HG02938 (cell line): ENCODE results near the gene FAM168B.
"Not testable (repeated sequence)": the region's sequence is repeated elsewhere in the genome, so short reads cannot be mapped to it uniquely, and the experiment has no call there.

Experiments
- ATAC-seq: cut with Tn5 transposase; IDR thresholded peaks from one replicate; pipeline ENCODE4 v1.9.1; 2021; ENCODE audit warnings: mild to moderate bottlenecking, moderate library complexity; ENCODE audit not compliant: unreplicated experiment

Gene FAM168B

DNA sequence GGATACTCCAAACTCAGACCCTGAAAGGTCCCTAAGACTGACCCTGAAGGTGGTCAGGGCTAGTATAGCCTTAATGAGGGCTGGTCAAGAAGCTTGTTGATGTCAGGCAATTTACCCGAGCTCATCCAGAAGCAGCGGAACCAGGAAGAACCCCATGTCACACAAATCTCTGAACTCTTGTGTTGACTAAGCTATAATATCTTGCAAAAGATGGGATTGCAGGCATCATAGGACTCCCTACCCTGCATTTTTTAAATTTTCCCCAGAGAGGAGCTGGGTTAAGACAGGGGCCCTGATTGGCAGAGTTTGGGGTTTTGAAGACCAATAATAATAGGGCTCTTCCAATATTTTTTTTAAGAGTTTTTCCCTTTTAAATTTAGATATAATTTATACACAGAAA, 9.9 kb upstream of the FAM168B start:
- ATAC-seq = no peak

DNA sequence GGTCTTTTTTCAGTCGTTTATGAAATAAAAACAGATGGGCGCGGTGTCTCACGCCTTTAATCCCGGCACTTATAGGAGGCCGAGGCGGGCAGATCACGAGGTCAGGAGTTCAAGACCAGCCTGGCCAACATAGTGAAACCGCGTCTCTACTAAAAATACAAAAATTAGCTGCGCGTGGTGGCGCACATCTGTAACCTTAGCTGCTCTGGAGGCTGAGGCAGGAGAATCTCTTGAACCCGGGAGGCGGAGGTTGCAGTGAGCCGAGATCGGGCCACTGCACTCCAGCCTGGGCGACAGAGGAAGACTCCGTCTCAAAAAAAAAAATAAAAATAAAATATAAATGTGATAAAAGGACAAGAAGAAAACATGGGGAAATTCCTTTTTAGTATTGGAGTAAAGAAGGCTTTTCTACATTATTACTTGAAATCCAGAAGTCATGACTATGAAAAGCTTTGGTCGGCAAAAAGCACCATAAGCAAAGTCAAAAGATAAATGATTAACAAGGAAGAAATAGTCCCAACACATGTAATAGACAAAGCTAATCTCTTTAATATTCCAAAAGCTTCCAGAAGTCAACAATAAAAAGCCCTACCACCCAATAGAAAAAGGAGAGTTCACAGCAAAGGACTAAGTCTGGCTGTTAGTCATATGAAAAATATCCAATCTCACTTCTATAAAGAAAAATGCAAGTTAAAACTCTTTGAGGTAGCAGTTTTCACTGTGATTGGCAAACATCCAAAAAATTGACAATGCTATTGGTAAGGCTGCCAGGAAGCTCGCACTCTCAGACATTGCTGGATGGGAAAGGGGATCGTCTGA, 1.4 kb upstream of the FAM168B start:
- no peak for ATAC-seq

DNA sequence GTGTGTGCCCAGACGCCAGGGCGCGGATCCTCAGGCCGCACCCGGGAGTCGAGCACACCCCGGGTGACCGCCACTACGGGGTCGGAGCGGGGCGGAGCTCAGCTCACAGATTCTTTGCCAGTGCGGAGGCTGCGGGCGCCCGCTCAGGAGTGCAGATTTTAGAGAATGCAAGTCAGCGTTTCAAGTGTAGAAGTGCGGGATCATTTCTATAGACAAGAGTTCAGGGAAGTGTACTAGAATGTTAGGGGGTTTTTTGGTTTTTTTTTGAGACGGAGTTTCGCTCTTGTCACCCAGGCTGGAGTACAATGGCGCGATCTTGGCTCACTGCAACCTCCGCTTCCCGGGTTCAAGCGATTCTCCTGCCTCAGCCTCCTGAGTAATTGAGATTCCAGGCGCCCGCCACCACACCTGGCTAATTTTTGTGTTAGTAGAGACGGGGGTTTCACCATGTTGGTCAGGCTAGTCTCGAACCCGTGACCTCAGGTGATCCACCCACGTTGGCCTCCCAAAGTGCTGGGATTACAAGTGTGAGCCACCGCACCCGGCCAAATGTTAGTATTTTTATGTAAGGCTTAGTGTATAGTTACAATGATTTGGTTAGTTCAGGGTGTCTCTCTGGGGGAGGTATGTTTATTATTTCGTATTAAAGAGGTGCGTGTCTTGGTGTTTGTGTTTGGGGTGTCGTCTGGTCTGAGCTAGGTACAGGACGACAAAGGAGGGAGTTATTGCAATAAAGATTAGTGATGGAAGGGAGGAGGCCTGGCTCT, 619 bp upstream of the FAM168B start:
- ATAC-seq = peak; percentile 77

DNA sequence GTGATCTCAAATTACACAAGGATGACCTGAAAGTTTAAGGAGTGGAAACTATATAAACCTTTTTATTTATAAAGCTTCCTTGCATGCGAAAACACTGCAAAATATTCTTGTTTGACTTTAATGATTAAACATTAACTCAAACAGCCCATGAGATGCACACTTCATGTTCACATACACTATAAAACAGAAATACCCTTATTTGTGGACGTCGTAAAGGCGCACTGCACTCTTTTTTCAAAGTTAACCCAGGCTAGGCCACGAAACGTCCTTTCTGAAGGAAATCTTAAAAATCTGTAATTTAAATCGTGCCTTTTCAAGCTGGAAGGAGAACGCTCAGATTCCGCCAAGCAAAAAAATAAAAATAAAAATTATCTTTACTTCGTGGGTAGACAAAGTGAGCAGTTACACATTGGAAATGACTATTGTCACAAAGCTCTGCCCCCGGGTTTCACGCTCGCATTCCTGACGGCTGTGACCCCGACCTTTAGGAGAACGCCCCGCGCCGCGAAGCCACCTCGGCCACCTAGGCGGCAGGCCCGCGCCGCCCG, 728 bp downstream of the FAM168B start:
- ATAC-seq = no peak

DNA sequence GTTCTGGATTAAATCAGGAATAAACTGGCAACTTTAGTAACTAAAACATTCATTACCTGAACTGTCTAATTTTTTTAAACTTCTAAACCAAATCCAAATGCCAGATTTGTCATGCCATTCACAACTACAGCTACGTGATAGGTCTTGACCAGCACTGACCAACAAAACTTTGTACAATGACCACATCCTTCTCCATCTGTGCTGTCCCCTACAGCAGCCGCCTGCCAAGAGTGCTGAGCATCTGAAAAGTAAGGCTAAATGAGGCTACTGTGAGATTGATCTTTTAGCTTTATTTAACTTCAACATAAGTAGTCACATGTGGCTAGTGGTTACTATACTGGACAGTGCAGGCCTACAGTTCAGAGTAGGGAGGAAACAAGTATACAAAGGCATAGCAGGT, 7.6 kb downstream of the FAM168B start:
- no peak for ATAC-seq

DNA sequence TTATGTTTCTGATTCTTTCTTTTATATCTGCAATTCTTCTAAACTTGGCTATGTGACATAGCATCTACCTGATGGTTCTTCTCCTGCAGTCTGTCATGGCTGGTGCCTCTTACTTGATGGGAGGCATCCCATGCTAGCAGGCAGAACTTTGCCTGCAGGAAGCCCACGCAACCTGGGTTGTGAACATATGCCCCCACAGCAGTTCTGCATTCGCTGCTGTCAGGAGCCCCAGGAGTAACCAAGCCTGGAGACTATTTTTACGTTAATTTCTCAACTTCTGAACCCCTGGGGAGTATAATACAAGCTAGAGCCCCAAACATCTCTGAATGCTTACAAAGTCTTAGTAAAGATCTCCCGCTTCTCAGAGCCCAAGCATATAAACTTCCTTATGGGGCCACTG, 12.1 kb downstream of the FAM168B start:
- no peak for ATAC-seq

DNA sequence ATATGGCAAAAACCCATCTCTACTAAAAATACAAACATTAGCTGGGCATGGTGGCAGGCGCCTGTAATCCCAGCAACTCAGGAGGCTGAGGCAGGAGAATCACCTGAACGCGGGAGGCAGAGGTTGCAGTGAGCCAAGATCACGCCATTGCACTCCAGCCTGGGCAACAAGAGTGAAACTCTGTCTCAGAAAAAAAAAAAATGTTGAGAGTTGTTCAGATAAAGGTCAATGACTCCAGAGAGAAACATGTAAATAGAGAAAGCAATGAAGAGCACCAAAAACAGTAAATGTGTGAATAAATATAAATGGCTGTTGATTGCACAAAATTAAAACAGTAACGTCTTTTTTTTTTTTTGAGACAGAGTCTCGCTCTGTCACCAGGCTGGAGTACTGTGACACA, 13.3 kb downstream of the FAM168B start:
- not testable (repeated sequence) for ATAC-seq

DNA sequence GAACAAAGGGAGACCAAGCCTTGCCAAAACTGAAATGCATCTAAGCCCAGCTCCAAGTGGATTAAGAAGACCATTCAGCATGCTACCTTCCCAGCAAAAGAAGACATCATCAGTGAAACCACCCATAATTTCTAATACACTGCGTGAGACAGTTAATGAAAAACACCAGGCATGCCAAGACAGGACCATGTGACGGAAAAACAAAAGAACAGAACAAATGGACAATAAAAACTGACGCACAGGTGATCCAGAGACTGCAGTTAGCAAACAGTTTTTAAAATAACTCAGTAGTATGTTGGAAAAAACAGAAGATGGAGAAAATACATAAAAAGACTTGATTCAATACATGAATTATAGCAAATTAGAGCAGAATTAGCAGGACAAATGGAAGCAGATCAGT, 15.3 kb downstream of the FAM168B start:
- ATAC-seq = no peak

DNA sequence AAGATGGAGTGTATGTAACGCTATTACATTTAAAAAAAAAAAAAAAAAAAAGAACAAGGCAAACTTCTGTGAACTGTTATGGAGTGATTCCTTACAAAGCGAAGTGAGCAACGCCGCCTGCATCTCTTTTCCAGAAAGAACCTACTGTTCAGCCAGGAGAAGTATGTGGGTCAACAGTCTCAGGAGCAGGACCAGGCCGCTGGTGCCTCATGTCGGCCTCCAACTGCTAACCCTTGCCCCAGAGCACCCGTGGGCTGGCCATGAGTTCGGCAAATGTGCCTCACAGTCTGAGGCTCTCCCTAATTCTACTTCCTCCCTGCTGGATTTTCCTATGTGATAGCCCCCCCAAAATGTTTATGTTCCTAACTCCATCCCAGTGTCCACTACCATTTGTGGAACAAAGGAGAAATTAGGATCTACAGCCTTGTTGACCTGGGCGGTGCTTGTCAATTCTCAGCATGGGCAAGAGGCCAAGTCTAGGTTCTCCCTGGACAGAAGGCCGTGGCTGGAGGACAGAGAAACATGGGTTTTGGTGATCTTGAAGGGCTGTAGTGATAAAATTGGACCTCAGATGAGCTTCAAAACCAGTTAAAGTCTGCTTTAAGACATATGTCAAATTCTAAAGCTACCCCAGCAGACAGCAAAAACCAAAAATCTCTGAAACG, 15.9 kb downstream of the FAM168B start:
- ATAC-seq = no peak

DNA sequence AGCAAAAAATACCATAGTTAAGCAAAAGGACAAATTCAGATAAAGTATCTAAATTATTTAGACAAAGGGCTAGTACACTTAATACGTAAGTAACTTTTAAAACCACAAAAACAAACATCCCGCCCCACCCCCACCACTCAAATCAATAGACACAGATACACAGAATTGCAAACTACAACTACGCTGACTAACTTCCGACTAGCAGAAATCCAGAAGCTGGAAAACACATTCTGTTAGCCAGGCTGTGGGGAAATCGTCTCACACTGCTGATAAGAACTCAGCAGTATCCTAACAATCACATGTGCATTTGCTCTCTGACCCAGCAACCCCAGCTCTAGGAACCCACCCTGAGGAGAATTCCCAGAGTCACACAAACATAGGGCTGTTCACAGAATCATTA, 16.6 kb downstream of the FAM168B start:
- no peak for ATAC-seq

DNA sequence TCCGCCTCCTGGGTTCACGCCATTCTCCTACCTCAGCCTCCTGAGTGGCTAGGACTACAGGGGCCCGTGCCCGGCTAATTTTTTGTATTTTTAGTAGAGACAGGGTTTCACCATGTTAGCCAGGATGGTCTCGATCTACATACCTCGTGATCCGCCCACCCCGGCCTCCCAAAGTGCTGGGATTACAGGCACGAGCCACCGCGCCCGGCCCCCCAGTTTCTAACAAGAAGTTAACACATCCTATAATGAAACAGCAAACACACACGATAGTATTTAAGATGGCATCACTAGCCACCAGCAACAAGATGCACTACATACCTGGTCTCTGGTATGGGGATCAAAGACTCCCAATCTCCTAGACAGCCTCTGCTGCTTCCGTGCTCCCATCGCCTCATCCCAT, 17.7 kb downstream of the FAM168B start:
- not testable (repeated sequence) for ATAC-seq

DNA sequence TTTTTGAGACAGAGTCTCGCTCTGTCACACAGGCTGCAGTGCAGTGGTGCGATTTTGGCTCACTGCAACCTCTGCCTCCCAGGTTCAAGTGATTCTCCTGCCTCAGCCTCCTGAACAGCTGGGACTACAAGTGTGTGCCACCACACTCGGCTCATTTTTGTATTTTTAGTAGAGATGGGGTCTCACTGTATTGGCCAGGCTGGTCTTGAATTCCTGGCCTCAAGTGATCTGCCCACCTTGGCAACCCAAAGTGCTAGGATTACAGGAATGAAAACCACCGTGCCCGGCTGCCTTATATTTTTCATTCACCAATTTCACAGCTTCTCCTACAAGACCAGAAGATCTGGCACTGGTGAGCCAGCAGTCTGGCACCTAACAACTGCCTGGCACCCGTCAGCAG, 25.1 kb downstream of the FAM168B start:
- ATAC-seq = not testable (repeated sequence)

DNA sequence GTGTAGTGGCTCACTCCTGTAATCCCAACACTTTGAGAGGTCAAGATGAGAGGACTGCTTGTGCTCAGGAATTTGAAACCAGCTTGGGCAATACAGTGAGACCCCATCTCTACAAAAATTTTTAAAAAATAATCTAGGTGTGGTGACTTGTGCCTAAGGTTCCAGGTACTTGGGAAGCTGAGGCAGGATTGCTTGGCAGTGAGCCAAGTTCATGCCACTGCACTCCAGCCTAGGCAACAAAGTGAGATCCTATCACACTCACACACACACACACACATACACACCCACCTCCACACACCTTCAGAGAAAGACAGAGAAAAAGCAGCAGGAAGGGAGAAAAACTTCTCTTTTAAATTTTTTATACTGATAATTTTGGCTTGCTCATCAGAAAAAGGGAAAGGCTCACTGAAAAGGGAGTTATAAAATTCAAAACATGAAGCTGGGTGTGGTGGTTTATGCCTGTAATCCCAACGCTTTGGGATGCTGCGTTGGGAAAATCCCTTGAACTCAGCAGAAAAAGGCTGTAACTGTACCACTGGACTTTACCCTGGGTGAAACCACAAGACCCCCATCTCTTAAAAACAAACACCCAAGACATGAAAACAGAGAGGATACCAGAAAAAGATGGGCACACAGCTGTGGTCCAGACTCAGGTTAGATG, 25.7 kb downstream of the FAM168B start:
- no peak for ATAC-seq

DNA sequence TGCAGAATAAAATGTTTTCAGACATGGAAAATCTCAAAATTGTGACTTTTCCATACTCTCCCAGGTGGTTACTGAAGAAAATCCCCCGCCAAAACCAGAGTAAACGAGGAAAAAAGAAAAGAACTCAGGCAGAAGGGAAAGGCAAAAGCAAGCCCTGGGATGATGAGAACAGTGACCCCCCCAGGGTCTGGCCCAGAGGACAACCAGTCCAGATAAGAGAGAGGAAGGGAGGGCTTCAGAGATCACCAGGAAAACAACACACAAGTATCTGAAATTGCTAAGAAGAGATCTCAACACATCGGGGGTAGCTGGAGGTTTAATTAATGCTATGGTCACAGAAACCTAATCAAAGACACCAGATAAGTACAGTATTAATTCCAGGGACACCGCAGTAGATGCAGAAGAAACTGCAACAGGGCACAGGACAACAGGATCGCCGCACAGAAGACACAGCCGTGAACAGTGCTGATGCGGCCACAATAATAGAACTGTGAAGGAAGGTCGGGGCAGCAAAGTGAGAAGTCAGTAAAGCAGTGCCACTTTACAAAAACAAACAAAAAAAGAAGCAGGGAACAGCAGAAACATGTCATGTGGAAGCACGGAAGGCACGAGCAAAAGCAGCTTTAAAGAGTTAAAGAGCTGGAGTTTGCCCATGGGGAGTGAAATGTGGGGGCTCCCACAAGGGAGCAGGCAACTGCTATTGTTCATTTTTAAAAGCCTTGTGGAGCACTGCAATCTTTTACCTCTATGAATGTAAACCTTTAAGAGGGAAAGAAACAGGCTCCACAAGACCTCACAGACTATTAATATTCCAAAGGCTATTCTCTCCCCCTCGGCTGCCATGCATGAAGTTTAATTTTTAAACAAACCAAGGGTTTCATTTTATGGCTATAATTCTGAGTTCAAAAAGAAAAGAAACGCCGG, 28.4 kb downstream of the FAM168B start:
- no peak for ATAC-seq

DNA sequence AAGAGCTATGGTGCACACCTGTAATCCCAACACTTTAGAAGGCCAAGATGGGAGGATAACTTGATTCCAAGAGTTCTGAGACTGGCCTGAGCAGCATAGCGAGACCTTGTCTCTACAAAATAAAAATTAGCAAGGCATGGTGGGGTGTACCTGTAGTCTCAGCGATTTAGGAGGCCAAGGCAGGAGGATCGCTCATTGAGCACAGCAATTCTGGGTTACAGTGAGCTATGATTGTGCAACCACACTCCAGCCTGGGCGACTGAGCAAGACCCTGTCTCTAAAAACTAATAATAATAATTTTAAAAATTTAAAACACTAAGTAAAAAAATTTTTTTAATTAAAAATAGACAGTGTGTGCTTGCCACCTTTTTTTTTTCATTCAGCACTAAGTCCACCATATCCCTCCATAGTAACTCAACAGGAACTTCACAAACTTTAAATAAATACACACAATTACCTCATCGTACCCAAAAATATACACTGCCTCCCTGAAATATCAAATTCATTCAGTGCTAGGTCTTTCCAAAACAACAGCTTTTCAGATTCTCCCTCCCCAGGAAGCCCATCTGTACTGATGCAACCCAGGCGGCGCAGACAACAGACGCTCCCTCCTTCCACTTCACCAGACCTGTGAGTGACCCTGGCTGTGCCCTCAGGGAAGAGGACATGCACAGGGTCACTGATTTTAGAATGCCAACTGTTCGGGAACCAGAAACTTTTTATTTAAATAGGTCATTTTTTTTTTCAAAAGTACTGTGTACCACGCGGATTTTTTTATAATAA, 29.6 kb downstream of the FAM168B start:
- ATAC-seq = no peak

DNA sequence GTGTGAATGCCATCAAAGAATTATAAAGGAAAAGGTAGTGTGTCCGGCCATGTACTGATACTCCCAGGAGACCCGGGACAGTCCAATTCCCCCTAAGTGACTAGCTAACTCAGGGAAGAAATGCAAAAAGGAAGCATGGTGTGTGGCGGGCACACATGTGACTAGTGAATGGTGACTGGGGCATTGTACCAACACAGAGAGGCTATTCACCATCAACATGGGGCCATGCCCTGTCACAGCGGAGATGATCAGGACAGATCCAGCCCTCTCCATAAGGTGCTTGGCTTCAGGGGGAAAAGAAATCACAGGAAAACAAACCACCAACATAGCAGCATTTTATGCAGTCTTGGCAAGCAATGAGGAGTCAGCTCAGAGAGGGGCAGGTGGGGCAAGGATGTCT, 34.3 kb downstream of the FAM168B start:
- ATAC-seq = no peak

DNA sequence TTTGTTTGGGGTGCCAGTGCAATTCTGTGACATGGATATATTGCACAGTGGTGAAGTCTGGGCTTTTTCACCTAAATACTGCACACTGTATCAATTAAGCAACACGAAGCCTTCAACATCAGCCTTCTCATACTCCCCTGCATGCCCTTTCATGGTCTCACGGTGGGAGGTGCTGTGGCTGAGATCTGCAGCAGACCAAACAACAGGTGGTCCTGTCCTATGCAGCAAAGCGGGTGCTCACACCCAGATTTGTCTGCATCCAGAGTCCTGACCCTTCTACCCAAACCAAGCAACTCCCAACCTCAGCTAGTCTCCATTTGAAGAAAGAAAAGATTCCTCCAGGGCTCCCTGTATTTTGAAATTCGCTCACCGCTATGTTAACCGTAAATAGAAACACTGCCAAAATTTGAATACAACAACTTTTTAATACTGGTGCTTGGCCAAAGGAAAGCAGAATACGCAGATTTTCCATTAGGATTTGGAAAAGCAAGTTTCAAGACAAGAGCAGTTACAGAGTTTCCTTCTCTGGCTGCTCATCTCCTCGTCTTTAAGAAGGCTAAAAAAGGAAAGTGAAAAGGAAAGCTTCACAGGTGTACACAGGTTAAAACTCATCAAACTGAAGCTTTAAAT, 34.9 kb downstream of the FAM168B start:
- no peak for ATAC-seq

DNA sequence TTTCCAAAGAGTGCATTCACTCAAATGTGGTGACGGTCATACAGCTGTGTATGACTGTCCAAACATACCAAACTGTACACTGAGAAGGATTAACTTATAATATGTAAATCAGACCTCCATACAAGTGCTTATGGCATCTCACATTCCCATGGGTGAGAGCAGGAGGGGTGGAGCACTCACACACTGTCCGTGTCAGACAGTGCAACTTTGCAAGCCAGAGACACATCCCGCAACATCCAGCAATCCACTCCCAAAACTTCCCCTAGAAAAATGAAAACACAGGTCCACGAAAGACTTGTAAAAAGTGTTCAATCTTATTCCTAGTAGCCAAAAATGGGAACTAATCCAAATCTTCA, 36.4 kb downstream of the FAM168B start:
- ATAC-seq = no peak
